ENCODE data around the gene PODN.

- no peak for TF ChIP-seq CTCF (IDR thresholded peaks at IDR 0.05; ENCODE audit: extremely low read depth in 1 of 2, insufficient read depth in 1 of 2, low read depth in 1 of 2, low read length in 2 of 2)
- no peak for TF ChIP-seq POLR2A (IDR thresholded peaks at IDR 0.05; ENCODE audit: low read depth, low read length)
- TF ChIP-seq MAX (IDR thresholded peaks at IDR 0.05; ENCODE audit: insufficient read depth, insufficient read length): no peak
- TF ChIP-seq POLR2AphosphoS5 (IDR thresholded peaks at IDR 0.05; ENCODE audit: insufficient read depth, low read depth, low read length): no peak
- no peak for TF ChIP-seq FOS (IDR thresholded peaks at IDR 0.05; ENCODE audit: borderline replicate concordance, insufficient read depth, low read length)
- no peak for TF ChIP-seq EZH2 (IDR thresholded peaks at IDR 0.05; ENCODE audit: borderline replicate concordance, low read depth, low read length, severe bottlenecking)
Measured at GRCh38 chr1:53022179-53022578, 39.8 kb upstream of the PODN start.
